HG03045 (cell line): ENCODE results near the gene AEN.

ENCODE experiments used
- ATAC-seq: cut with Tn5 transposase; IDR thresholded peaks from one replicate; pipeline ENCODE4 v1.9.1; 2021; ENCODE audit warnings: mild to moderate bottlenecking, moderate library complexity; ENCODE audit not compliant: unreplicated experiment

Gene AEN

GRCh38 chr15:88661041-88661700, 40.0 kb downstream of the AEN start:
- ATAC-seq = no peak

GRCh38 chr15:88661761-88662556, 40.8 kb downstream of the AEN start:
- ATAC-seq = no peak

GRCh38 chr15:88663141-88663621, 42.0 kb downstream of the AEN start:
- no peak for ATAC-seq

GRCh38 chr15:88664151-88664778, 43.1 kb downstream of the AEN start:
- no peak for ATAC-seq

- no peak for ATAC-seq
These were observed 53.5 kb downstream of the AEN start for GRCh38 chr15:88674661-88675060.

- no peak for ATAC-seq
These were observed 57.6 kb downstream of the AEN start for GRCh38 chr15:88678755-88679154.

GRCh38 chr15:88680241-88681001, 59.3 kb downstream of the AEN start:
- ATAC-seq = no peak

- no peak for ATAC-seq
These were observed 60.6 kb downstream of the AEN start for GRCh38 chr15:88681610-88682221.
